Neural cell (in vitro differentiated cells): ENCODE results near the gene HSPA1A. TPM values are rescaled to one million over a fixed set of nuclear protein-coding genes. Genes with fewer than 3 reads are reported as not detected.

Experiments used
- H2AFZ ChIP-seq: fragments of 200-600, 300-800 bp; sonication (generic), shearing (Covaris generic); 2 replicates; pipeline ENCODE4 v1.6.0; 2014; ENCODE audit warnings: low read depth, mild to moderate bottlenecking, antibody characterized with exemption, low read length, moderate library complexity
- H3F3A ChIP-seq: fragments of 200-600 bp; shearing (Covaris generic); 2 replicates; pipeline ENCODE4 v1.6.1; 2016; ENCODE audit warnings: mild to moderate bottlenecking, moderate library complexity, mixed read lengths, antibody characterized with exemption, low read length; ENCODE audit not compliant: insufficient read depth, poor library complexity, severe bottlenecking
- H3K27ac ChIP-seq: fragments of 200-600, 300-800 bp; sonication (generic), shearing (Covaris generic); 2 replicates; pipeline ENCODE4 v1.5.1; 2014; ENCODE audit warnings: mild to moderate bottlenecking, low read length, moderate library complexity
- H3K27me3 ChIP-seq: fragments of 300-800, 200-600 bp; sonication (generic), shearing (Covaris generic); 2 replicates; pipeline ENCODE4 v1.6.0; 2014; ENCODE audit warnings: mild to moderate bottlenecking, low read depth, low read length, moderate library complexity; ENCODE audit not compliant: insufficient read depth
- H3K36me3 ChIP-seq: fragments of 300-800, 200-600 bp; sonication (generic), shearing (Covaris generic); 2 replicates; pipeline ENCODE4 v1.5.1; 2014; ENCODE audit warnings: mild to moderate bottlenecking, antibody characterized with exemption, low read length, moderate library complexity; ENCODE audit not compliant: insufficient read depth
- H3K4me2 ChIP-seq: fragments of 300-800, 200-600 bp; sonication (generic), shearing (Covaris generic); 2 replicates; pipeline ENCODE4 v1.6.0; 2014; ENCODE audit warnings: mild to moderate bottlenecking, low read length
- H3K4me3 ChIP-seq: fragments of 300-800, 200-600 bp; sonication (generic), shearing (Covaris generic); 2 replicates; pipeline ENCODE4 v1.5.1; 2014; ENCODE audit warnings: mild to moderate bottlenecking, low read length, moderate library complexity
- H3K79me2 ChIP-seq: fragments of 200-600 bp; shearing (Covaris generic); replicated peaks from 2 replicates; pipeline ENCODE4 v1.6.0; 2014; ENCODE audit warnings: mild to moderate bottlenecking, low read length, moderate library complexity; ENCODE audit not compliant: insufficient read depth
- H3K9ac ChIP-seq: fragments of 300-800, 200-600 bp; sonication (generic), shearing (Covaris generic); 2 replicates; pipeline ENCODE4 v1.6.1; 2016; ENCODE audit warnings: mild to moderate bottlenecking, low read length, mixed read lengths
- H3K9me2 ChIP-seq: fragments of 200-600 bp; shearing (Covaris generic); 2 replicates; pipeline ENCODE4 v1.6.1; 2016; ENCODE audit warnings: mild to moderate bottlenecking, low read length, mixed read lengths; ENCODE audit not compliant: insufficient read depth
- H3K9me3 ChIP-seq: fragments of 200-600, 300-800 bp; sonication (generic), shearing (Covaris generic); 2 replicates; pipeline ENCODE4 v1.6.1; 2016; ENCODE audit warnings: mild to moderate bottlenecking, mixed run types, low read length, moderate library complexity, mixed read lengths
- H4K20me1 ChIP-seq: fragments of 200-600 bp; shearing (Covaris generic); 2 replicates; pipeline ENCODE4 v1.6.1; 2016; ENCODE audit warnings: mild to moderate bottlenecking, mixed run types; ENCODE audit not compliant: insufficient read depth
- CTCF ChIP-seq: fragments of 450-650 bp; IDR thresholded peaks from 2 replicates; pipeline ENCODE4 v1.5.1; 2014; ENCODE audit warnings: antibody characterized with exemption, mild to moderate bottlenecking, moderate library complexity; ENCODE audit not compliant: poor library complexity, severe bottlenecking
- EP300 ChIP-seq: fragments of 450-650 bp; conservative IDR thresholded peaks from 2 replicates; pipeline ENCODE4 v1.6.1; 2014; ENCODE audit warnings: antibody characterized with exemption, mild to moderate bottlenecking, moderate library complexity; ENCODE audit not compliant: poor library complexity, severe bottlenecking
- EZH2 ChIP-seq: fragments of 200-600, 300-800 bp; shearing (Covaris generic), sonication (generic); IDR thresholded peaks from 2 replicates; pipeline ENCODE4 v1.6.1; 2014; ENCODE audit warnings: antibody characterized with exemption, low read length, borderline replicate concordance, mild to moderate bottlenecking; ENCODE audit not compliant: insufficient read depth, poor library complexity, severe bottlenecking
- MXI1 ChIP-seq: fragments of 450-650 bp; conservative IDR thresholded peaks from 2 replicates; pipeline ENCODE4 v1.6.1; 2014; ENCODE audit warnings: antibody characterized with exemption, mild to moderate bottlenecking; ENCODE audit not compliant: poor library complexity, severe bottlenecking
- POLR2AphosphoS5 ChIP-seq: IDR thresholded peaks from 2 replicates; pipeline ENCODE4 v1.6.1; 2012
- RAD21 ChIP-seq: fragments of 450-650 bp; conservative IDR thresholded peaks from 2 replicates; pipeline ENCODE4 v1.6.1; 2014; ENCODE audit warnings: antibody characterized with exemption, mild to moderate bottlenecking, moderate library complexity
- SMC3 ChIP-seq: fragments of 450-650 bp; conservative IDR thresholded peaks from 2 replicates; pipeline ENCODE4 v1.6.1; 2014; ENCODE audit warnings: antibody characterized with exemption, mild to moderate bottlenecking, moderate library complexity; ENCODE audit not compliant: poor library complexity
- TAF1 ChIP-seq: IDR thresholded peaks from 2 replicates; pipeline ENCODE4 v1.6.1; 2012; ENCODE audit warnings: low read depth
- polyA plus RNA-seq: library from polyadenylated mRNA; depleted of rRNA; stranded (reverse); fragments of >200 nt; gene quantifications from 2 replicates; pipeline ENCODE4 v1.2.3, GENCODE V29; 2014
- TF ChIP-seq, protein P1 (sequence below): IDR thresholded peaks from 2 replicates; pipeline ENCODE4 v1.6.1; 2012; ENCODE audit warnings: borderline replicate concordance

HSPA1A gene
- polyA plus RNA-seq, 1 donor from 2014 or later: 50.9 TPM

DNA sequence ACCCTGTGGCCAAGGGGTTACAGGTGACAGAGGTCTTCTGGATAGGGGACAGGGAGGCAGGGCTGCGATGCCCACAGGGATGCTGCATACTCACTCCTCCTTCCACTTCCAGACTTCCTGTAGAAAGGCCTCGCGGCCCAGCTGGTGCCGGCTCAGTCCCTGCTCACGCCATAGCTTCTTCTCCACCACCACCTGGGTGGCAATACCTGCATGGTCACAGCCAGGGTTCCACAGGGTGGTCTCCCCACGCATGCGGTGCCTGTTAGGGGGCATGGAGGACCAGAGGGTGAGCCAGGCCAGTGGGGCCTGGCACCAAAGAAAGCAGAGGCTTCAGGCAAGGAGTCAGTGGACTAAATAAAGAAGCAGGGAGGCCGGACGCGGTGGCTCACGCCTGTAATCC, 29.9 kb upstream of the HSPA1A start:
- no peaks in the 10 kb centered on the region for H3K27me3 ChIP-seq
- no peaks in the 10 kb centered on the region for H4K20me1 ChIP-seq
- no peak overlapping the region for H3K4me2 ChIP-seq
- H3K9ac ChIP-seq: no peak overlapping the region
- H3K4me3 ChIP-seq: no peak overlapping the region
- no peak overlapping the region for H3K27ac ChIP-seq
- H3K9me2 ChIP-seq: no peaks in the 10 kb centered on the region
- TF ChIP-seq EZH2 (no peak), RAD21 (no peak), CTCF (no peak), POLR2AphosphoS5 (no peak), TAF1 (no peak)
- TF ChIP-seq, protein P1, sequence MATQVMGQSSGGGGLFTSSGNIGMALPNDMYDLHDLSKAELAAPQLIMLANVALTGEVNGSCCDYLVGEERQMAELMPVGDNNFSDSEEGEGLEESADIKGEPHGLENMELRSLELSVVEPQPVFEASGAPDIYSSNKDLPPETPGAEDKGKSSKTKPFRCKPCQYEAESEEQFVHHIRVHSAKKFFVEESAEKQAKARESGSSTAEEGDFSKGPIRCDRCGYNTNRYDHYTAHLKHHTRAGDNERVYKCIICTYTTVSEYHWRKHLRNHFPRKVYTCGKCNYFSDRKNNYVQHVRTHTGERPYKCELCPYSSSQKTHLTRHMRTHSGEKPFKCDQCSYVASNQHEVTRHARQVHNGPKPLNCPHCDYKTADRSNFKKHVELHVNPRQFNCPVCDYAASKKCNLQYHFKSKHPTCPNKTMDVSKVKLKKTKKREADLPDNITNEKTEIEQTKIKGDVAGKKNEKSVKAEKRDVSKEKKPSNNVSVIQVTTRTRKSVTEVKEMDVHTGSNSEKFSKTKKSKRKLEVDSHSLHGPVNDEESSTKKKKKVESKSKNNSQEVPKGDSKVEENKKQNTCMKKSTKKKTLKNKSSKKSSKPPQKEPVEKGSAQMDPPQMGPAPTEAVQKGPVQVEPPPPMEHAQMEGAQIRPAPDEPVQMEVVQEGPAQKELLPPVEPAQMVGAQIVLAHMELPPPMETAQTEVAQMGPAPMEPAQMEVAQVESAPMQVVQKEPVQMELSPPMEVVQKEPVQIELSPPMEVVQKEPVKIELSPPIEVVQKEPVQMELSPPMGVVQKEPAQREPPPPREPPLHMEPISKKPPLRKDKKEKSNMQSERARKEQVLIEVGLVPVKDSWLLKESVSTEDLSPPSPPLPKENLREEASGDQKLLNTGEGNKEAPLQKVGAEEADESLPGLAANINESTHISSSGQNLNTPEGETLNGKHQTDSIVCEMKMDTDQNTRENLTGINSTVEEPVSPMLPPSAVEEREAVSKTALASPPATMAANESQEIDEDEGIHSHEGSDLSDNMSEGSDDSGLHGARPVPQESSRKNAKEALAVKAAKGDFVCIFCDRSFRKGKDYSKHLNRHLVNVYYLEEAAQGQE: no peak
- peaks cover 15% of the 10 kb centered on the region for H3K36me3 ChIP-seq
- no peaks in the 10 kb centered on the region for H3K9me3 ChIP-seq
- no peak overlapping the region for H2AFZ ChIP-seq
- no peaks in the 10 kb centered on the region for H3F3A ChIP-seq
- H3K79me2 ChIP-seq: no peaks in the 10 kb centered on the region

DNA sequence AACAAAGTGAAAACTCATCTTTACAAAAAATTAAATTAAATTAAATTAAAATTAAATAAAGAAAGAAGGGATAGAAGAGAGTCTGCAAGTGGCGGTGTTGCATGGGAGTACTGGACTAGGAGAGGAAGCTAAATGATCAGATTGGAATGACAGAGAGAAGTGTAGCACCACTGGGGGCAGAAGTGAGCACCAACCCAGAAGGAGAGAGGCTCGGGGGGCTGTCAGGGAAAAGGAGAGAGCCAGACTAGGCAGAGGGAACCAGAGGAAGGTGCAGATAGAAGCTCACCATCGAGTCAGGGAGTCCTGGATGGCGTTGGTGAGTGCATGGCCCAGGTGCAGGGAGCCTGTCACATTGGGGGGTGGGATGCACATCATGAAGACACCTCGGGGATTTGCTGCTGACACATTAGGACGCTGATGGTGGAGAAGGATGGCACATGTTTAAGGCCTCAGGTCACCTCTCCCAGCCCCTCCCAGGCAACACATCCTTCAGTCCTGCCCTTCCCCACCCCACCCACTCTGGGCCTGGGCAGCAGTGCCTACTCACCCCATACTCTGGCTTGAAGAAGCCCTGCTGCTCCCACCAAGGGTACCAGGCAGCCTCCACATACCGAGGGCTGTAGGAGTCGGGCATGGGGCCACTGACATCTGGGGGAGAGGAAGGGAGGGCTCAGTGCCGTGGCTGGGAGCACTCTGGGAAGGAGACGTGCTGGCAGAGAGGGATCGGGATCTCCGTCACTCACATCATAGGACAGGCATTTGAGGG, 23.8 kb upstream of the HSPA1A start:
- no peak overlapping the region for H3K4me2 ChIP-seq
- no peak for TF ChIP-seq EZH2
- TF ChIP-seq POLR2AphosphoS5: no peak
- no peak for TF ChIP-seq TAF1
- peak; percentile 52 for TF ChIP-seq SMC3
- TF ChIP-seq CTCF: peak; percentile 66
- no peak for TF ChIP-seq RAD21
- TF ChIP-seq MXI1: no peak
- TF ChIP-seq EP300: no peak
- no peaks in the 10 kb centered on the region for H4K20me1 ChIP-seq
- no peak overlapping the region for H3K4me3 ChIP-seq
- no peaks in the 10 kb centered on the region for H3K9me2 ChIP-seq
- no peaks in the 10 kb centered on the region for H3K27me3 ChIP-seq
- no peak overlapping the region for H2AFZ ChIP-seq
- no peaks in the 10 kb centered on the region for H3F3A ChIP-seq
- H3K27ac ChIP-seq: no peak overlapping the region
- no peak overlapping the region for H3K9ac ChIP-seq
- H3K79me2 ChIP-seq: peaks cover 18% of the 10 kb centered on the region
- H3K9me3 ChIP-seq: no peaks in the 10 kb centered on the region
- H3K36me3 ChIP-seq: no peaks in the 10 kb centered on the region
